HK-2 (cell line): ENCODE results near the gene PRM2.

Experiments used
- DNase-seq: peaks from one replicate; pipeline ENCODE4 v3.0.0-alpha.2; 2018; ENCODE audit not compliant: unreplicated experiment

PRM2 gene

DNA sequence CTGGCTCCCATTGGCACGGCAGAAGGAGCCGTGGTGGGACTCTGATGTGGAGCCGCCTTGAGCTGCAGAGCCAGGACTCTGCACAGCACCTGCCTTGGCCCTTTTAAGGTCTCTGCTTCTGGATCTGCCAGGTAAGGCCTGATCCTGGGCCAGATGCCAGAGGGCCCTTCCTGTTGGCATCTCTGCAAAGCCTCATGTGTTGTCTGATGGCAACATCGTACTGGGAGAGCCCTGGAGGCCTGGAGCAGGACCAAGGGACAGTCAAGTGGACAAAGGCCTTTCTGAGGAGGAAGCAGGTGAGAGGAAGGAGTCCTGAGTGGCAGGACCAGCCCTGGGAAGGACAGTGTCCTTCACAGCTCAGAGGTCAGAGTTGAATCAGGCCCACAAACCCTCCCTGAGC, 46.4 kb downstream of the PRM2 start:
- no peak for DNase-seq

DNA sequence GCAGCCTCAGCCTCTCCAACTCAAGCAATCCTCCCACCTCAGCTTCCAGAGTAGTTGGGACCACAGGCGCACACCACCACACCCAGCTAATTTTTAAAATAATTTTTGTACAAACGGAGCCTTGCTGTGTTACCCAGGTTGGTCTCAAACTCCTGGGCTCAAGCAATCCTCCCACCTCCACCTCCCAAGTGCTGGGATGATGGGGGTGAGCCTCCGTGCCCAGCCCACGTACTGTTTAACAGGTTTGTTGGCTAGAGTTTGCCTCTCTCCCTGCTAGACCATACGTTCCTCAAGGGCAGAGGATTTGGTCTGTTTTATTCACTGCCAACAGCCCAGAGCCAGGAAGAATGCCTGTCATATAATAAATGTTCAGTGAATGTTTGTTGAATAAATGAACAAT, 46.8 kb downstream of the PRM2 start:
- no peak for DNase-seq

DNA sequence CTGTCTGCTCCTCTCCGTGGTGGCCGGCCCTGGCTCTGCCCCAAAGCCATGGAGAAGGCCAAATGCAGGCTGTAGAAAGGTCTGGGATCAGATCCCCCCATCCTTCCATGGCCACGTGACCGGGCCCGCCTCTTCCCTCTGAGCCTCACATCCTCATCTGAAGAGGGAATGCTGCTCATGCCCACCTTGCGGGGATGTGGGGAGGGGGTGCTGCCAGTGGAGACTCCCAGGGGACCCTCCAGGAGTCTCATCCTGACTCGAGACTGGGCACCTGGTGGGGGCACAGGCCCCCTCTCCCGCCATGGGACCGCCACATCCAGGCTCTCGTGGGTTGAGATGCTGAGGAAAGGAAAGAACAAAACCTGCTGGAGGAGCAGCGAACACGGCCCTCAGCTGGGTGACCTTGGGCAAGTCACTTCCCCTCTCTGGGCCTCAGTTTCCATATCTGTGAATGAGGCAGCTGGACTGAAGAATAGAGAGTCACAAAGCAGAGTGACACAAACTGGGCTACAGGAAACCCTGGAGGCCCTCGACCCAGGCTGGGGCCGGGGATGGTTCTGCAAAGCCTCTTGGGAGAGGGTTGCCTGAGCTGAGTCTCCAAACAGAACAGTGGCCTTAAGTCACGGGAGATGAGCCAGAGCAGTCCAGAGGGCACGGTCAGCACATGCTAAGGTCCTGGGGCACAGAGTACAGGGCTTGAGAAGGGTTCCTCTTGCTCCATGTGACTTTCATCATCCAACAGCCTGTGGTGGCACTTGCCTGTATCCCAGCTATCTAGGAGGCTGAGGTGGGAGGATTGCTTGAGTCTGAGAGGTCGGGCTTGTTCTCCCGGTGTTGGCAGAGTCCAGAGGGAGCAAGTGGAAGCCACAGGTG, 50.4 kb downstream of the PRM2 start:
- no peak for DNase-seq
